LNCaP clone FGC (cell line): ENCODE data around the gene AREG.
A peak's percentile ranks its signal among the peaks of the same experiment; 100 is the strongest.

Source experiments
- DNase-seq: peaks from one replicate; pipeline ENCODE4 v3.0.0-alpha.2; 2011; ENCODE audit warnings: low read depth
- H3K4me3 ChIP-seq: 2 replicates; pipeline ENCODE4 v1.5.1; 2011; ENCODE audit warnings: mild to moderate bottlenecking, low read depth, low read length, control low read depth
- TF ChIP-seq, protein P1 (sequence below): IDR thresholded peaks from 2 replicates; pipeline ENCODE4 v1.5.1; 2012; ENCODE audit warnings: mild to moderate bottlenecking; ENCODE audit not compliant: control insufficient read depth, insufficient read depth; ENCODE audit errors: extremely low read depth

The AREG gene

DNA sequence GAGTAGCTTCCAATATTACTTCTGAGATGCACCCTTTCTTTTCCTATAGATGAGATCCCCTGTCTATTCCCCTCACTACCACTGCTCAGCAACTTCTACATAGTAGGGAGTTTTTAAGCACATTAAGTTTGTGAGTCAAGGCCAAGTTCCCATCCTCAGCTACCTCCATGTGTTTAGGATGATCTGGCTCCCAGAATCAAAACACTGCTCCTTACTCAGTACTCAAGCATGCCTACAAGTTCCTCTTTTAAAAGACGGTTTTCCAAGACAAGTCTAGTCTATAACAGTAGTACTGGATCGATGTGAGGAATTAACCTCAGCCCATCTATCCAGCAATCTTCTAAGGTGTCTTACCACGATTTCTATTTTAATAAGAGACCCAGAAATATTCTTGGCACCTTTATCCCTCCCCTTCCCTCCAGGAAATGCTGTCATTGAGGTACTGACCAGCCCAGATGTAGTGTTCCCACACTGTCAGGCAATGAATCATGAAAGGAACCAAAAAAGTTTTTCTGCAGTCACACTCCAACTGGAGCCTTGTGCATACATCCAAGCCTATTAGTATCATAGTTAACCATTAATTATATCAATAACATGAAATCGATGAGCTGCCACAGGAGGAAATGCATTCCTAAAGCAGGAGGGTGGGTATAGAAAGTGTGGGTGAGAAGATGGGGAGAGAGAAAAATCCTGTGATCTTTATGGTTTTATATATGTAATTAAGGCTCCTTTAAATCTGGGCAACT, 29.6 kb downstream of the AREG start:
- H3K4me3 ChIP-seq: no peak overlapping the region
- TF ChIP-seq, protein P1, sequence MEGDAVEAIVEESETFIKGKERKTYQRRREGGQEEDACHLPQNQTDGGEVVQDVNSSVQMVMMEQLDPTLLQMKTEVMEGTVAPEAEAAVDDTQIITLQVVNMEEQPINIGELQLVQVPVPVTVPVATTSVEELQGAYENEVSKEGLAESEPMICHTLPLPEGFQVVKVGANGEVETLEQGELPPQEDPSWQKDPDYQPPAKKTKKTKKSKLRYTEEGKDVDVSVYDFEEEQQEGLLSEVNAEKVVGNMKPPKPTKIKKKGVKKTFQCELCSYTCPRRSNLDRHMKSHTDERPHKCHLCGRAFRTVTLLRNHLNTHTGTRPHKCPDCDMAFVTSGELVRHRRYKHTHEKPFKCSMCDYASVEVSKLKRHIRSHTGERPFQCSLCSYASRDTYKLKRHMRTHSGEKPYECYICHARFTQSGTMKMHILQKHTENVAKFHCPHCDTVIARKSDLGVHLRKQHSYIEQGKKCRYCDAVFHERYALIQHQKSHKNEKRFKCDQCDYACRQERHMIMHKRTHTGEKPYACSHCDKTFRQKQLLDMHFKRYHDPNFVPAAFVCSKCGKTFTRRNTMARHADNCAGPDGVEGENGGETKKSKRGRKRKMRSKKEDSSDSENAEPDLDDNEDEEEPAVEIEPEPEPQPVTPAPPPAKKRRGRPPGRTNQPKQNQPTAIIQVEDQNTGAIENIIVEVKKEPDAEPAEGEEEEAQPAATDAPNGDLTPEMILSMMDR: no peak
- no peak for DNase-seq

DNA sequence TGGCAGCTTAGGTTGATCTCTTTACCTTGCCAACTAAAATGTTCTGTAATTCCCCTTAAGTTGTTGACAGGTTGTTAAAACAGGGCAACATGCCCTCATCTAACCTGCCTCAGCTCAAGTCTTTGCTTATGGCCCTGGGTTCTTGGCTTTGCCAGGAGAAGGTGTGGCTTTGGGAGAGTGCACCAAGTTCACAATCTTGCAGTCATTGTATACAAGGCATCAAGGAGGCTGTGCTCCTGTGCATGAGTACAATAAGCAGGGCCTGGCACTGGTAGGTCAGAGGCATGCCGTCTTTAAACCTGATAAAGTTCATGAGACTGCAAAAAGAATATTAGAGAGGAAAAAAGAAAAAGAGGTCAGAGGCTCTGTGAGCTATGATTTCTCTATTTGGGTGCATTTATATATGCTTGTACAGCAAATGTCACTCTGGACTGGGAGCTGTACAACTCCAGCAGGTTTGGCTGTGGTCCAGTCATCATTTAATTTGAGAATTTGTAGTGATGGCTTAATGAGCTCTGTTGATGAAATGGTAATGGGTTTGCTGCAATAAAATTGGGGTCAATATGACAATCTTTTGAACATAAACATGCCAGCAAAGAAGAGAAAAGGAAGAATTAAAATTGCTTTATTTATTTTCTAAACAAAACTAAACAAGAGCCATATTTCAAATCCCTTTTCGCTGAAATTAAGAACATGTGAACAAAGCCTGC, 30.3 kb downstream of the AREG start:
- TF ChIP-seq, protein P1: no peak
- H3K4me3 ChIP-seq: no peak overlapping the region
- peak; percentile 79 for DNase-seq

DNA sequence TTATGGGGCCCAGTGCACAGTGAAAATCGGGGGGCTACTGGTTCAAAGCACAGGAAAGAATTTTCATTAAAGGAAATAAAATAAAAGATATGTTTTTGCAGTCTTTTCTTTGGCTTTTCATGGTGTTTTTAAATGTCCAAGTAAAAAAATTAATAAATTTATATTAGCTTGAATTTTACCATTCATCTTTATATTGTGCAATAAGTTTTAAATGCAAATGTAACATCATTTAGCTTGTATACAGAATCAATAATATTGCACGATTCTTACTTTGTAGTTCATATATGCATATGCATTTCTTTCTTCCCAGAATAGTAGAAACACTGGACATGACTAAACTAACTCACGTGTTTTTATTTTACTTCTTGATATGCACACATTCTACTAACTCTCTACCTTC, 31.0 kb downstream of the AREG start:
- no peak for DNase-seq
- TF ChIP-seq, protein P1: no peak
- H3K4me3 ChIP-seq: no peak overlapping the region

DNA sequence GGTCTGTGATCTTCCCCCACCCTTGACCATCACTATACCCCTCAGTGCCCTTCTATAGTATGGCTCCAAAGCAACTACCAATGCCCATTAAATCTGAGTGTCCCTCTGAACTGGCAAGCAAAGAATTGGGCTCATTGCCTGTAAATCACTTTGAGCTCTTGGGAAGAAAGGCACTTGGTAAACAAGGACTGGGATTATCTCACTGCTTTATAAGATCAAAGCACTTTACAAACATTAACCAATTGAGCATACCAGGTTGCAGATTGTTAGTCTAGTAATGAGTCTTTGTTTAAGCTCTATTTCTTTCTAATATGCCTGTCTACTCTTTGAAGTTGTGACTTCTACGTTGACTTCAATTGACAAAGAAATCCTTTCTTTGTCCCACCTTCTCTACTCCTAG, 34.1 kb downstream of the AREG start:
- TF ChIP-seq, protein P1: no peak
- peak; percentile 75 for DNase-seq
- H3K4me3 ChIP-seq: no peak overlapping the region

DNA sequence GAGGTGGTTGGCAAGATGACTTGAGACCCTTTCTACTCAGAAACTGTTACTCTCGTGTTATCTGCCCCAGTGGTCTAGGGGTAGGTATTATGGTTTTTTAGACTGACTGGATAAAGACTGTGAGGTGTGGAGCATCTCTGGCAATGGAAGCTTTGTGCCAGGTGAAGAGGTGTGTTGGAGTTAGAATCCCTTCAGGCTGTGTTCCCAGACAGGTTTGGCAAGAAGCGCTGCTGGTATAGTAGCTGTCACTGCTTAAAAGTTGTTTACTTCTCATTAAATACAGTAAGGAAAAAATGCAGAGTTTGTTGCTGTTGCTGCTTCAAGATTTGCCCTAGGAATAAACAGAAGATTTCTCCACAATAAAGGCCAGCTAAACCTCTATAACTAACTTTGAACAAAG, 35.3 kb downstream of the AREG start:
- peak; percentile 69 for DNase-seq
- TF ChIP-seq, protein P1: no peak

DNA sequence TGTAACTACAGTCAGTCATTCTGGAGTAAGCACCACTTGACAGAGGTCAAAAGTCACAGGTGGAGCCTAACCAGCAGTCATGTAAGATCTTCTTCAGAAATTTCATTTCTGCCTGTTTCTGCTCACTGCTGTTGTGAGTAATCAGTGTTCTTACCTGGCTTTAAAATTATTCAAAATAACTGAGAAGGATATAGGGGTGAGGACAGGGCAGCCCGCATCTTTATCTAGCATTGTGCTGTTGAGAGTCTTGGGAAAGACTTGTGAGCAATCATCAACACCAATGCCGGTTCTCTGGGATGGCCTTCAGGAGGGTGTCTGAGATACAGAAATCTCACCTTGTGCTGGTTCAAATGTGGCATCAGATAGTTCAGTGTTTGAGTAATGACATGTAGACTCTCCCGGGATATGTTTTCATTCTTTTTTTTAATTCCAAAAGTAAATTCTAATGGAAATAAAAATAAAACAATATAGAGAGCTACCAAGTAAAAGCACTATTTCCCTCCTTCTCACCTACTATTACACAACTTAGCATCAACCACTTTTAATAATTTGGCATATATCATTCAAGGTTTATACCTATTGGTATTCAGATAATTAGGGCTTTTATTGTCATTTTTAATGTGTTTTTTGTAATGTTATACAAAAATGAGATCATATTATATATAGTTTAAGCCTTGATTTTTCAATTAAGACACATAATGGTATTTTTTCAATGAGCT, 37.1 kb downstream of the AREG start:
- DNase-seq: no peak
- TF ChIP-seq, protein P1: no peak
- no peak overlapping the region for H3K4me3 ChIP-seq

More for the DNA sequence above, 35.3 kb downstream of the AREG start:
- H3K4me3 ChIP-seq: no peak overlapping the region
